ENCODE measurements around the gene GPRC5C.

DNA sequence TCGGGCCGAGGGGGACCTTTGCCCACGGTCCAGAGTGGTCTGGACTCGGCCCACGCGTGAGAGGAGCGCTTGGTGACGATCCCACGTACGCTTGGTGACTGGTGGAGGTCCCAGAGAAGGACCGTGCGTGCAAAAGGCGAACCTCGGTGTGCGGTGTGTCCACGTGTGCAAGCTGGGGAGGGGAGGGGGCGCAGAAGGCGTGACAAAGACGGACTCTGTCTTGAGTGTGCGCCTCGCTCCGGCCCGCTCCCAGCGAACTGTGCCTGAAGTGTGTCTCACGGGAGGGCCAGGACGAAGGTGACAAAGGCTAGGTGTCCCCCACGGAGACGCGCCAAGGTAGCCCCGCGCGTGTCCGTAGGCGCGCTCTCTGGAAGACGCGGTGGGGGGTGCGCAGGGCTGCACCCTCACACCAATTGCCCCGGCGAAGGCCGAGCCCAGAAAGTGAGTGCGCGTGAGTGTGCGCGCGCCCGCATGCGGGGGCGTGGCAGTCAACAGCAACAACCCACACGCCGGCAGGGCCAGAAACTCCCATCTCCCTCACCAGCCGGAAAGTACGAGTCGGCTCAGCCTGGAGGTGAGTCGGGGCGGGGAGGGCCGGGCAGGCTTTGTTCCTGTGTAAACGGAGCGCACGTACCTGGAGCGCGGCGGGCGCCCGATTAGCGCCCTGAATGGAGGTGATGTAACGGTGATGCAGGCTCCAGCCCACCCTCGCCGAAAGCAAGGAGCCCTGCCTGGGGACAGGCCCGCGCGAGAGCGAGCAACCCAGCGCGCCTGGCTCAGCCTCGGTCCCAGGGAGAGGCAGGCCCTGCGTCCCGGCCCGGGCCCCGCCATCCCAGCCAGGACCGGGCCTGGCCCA is at the start of gene GPRC5C:
- TF ChIP-seq POLR2A (IDR thresholded peaks at IDR 0.05) = peak; percentile 93
- TF ChIP-seq, protein P1, sequence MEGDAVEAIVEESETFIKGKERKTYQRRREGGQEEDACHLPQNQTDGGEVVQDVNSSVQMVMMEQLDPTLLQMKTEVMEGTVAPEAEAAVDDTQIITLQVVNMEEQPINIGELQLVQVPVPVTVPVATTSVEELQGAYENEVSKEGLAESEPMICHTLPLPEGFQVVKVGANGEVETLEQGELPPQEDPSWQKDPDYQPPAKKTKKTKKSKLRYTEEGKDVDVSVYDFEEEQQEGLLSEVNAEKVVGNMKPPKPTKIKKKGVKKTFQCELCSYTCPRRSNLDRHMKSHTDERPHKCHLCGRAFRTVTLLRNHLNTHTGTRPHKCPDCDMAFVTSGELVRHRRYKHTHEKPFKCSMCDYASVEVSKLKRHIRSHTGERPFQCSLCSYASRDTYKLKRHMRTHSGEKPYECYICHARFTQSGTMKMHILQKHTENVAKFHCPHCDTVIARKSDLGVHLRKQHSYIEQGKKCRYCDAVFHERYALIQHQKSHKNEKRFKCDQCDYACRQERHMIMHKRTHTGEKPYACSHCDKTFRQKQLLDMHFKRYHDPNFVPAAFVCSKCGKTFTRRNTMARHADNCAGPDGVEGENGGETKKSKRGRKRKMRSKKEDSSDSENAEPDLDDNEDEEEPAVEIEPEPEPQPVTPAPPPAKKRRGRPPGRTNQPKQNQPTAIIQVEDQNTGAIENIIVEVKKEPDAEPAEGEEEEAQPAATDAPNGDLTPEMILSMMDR (IDR thresholded peaks at IDR 0.05) = peak in 1 of 5 experiments; percentile 30
- no peak for TF ChIP-seq EP300 (IDR thresholded peaks at IDR 0.05; ENCODE audit: low read depth)

Data from transverse colon (tissue), 3 donors.